Measurements from ENCODE around the gene TRIM47. TPM values are rescaled to one million over a fixed set of nuclear protein-coding genes. Genes with fewer than 3 reads are reported as not detected.
"Not testable (repeated sequence)": the region's sequence is repeated elsewhere in the genome, so short reads cannot be mapped to it uniquely, and the experiment has no call there.

Gene TRIM47
- polyA plus RNA-seq, 4 donors = 6.1 to 18.1 (median 6.7) TPM

- no peak for DNase-seq (ENCODE audit: low read depth in 4 of 4, low spot score in 3 of 4)
Measured at GRCh38 chr17:75872434-75873351, 5.7 kb downstream of the TRIM47 start.

- DNase-seq (ENCODE audit: low read depth in 4 of 4, low spot score in 3 of 4) = not testable (repeated sequence)
Measured at GRCh38 chr17:75870228-75870627, 8.2 kb downstream of the TRIM47 start.

GRCh38 chr17:75869282-75870141 lies 8.9 kb downstream of the TRIM47 start:
- DNase-seq (ENCODE audit: low read depth in 4 of 4, low spot score in 3 of 4) = no peak

- DNase-seq (ENCODE audit: low read depth in 4 of 4, low spot score in 3 of 4) = not testable (repeated sequence)
Measured at GRCh38 chr17:75868730-75869281, 9.6 kb downstream of the TRIM47 start.

GRCh38 chr17:75865404-75866188 lies 12.8 kb downstream of the TRIM47 start:
- not testable (repeated sequence) for DNase-seq (ENCODE audit: low read depth in 4 of 4, low spot score in 3 of 4)

GRCh38 chr17:75864887-75865286 lies 13.5 kb downstream of the TRIM47 start:
- DNase-seq (ENCODE audit: low read depth in 4 of 4, low spot score in 3 of 4) = not testable (repeated sequence)

- DNase-seq (ENCODE audit: low read depth in 4 of 4, low spot score in 3 of 4) = peak in 2 of 4 donors; percentile 73 to 74
Measured at GRCh38 chr17:75864448-75864871, 13.9 kb downstream of the TRIM47 start.

GRCh38 chr17:75861927-75862317 lies 16.5 kb downstream of the TRIM47 start:
- no peak for DNase-seq (ENCODE audit: low read depth in 4 of 4, low spot score in 3 of 4)

GRCh38 chr17:75859358-75859757 lies 19.0 kb downstream of the TRIM47 start:
- not testable (repeated sequence) for DNase-seq (ENCODE audit: low read depth in 4 of 4, low spot score in 3 of 4)

- no peak for DNase-seq (ENCODE audit: low read depth in 4 of 4, low spot score in 3 of 4)
Measured at GRCh38 chr17:75856062-75856756, 22.2 kb downstream of the TRIM47 start.

- peak; percentile 99 to 100 (median 99) for DNase-seq (ENCODE audit: low read depth in 4 of 4, low spot score in 3 of 4)
Measured at GRCh38 chr17:75855310-75856061, 22.9 kb downstream of the TRIM47 start, which contains the start of gene WBP2. WBP2 (minus strand) TSS chr17:75855335; CDS start chr17:75855297, 38 bp downstream.

GRCh38 chr17:75854881-75855309 lies 23.5 kb downstream of the TRIM47 start:
- no peak for DNase-seq (ENCODE audit: low read depth in 4 of 4, low spot score in 3 of 4)

GRCh38 chr17:75854101-75854748 lies 24.2 kb downstream of the TRIM47 start:
- DNase-seq (ENCODE audit: low read depth in 4 of 4, low spot score in 3 of 4) = no peak

- DNase-seq (ENCODE audit: low read depth in 4 of 4, low spot score in 3 of 4) = no peak
Measured at GRCh38 chr17:75853433-75853832, 24.9 kb downstream of the TRIM47 start.

GRCh38 chr17:75851693-75851991 lies 26.7 kb downstream of the TRIM47 start:
- DNase-seq (ENCODE audit: low read depth in 4 of 4, low spot score in 3 of 4) = not testable (repeated sequence)

- no peak for DNase-seq (ENCODE audit: low read depth in 4 of 4, low spot score in 3 of 4)
Measured at GRCh38 chr17:75850928-75851692, 27.3 kb downstream of the TRIM47 start.

GRCh38 chr17:75849724-75850123 lies 28.7 kb downstream of the TRIM47 start:
- DNase-seq (ENCODE audit: low read depth in 4 of 4, low spot score in 3 of 4) = no peak

- no peak for DNase-seq (ENCODE audit: low read depth in 4 of 4, low spot score in 3 of 4)
Measured at GRCh38 chr17:75849279-75849646, 29.1 kb downstream of the TRIM47 start.
